Stimulated activated naive CD8-positive, alpha-beta T cell treated with anti-CD3 and anti-CD28 coated beads, Interleukin-15, amount 100 ng/mL, for 72 hours (primary cell): ENCODE results near the gene FZD4.
"Not testable (repeated sequence)": the region's sequence is repeated elsewhere in the genome, so short reads cannot be mapped to it uniquely, and the experiment has no call there.

Experiments used
- ATAC-seq: fragments of 150-1000 bp; cut with Tn5 transposase; 2 replicates; pipeline ENCODE4 v1.10.0; 2021; ENCODE audit warnings: mild to moderate bottlenecking, moderate library complexity
- DNase-seq, 2 donors: peaks; one replicate each; pipeline ENCODE4 v3.0.0; 2021 to 2022
- H3K27ac Mint-ChIP-seq, 2 donors: one replicate each; pipeline ENCODE4 v1.8.0; 2022; ENCODE audit warnings: mild to moderate bottlenecking in 2 of 2, mixed read lengths in 2 of 2, moderate library complexity in 2 of 2
- H3K27me3 Mint-ChIP-seq: one replicate; pipeline ENCODE4 v1.8.0; 2022; ENCODE audit warnings: mixed read lengths
- H3K4me1 Mint-ChIP-seq: one replicate; pipeline ENCODE4 v1.8.0; 2022; ENCODE audit warnings: mild to moderate bottlenecking, mixed read lengths
- H3K4me3 Mint-ChIP-seq, 2 donors: one replicate each; pipeline ENCODE4 v1.8.0; 2022; ENCODE audit warnings: mild to moderate bottlenecking in 2 of 2, mixed read lengths in 2 of 2, moderate library complexity in 1 of 2
- H3K9me3 Mint-ChIP-seq, 2 donors: one replicate each; pipeline ENCODE4 v1.8.0; 2022; ENCODE audit warnings: mixed read lengths in 2 of 2

The FZD4 gene

GRCh38 chr11:86950661-86950995 lies 4.6 kb downstream of the FZD4 start:
- no peak for DNase-seq
- no peak for ATAC-seq
- peaks cover 44% of the 10 kb centered on the region for H3K27me3 Mint-ChIP-seq
- no peak overlapping the region for H3K27ac Mint-ChIP-seq
- no peak overlapping the region for H3K4me3 Mint-ChIP-seq
- H3K9me3 Mint-ChIP-seq, result no peaks in the 10 kb centered on the region
- H3K4me1 Mint-ChIP-seq, result peaks cover 10% of the 10 kb centered on the region

GRCh38 chr11:86949995-86950660 lies 5.1 kb downstream of the FZD4 start:
- no peak for DNase-seq
- no peak for ATAC-seq
- no peak overlapping the region for H3K27ac Mint-ChIP-seq
- peaks cover 40% of the 10 kb centered on the region for H3K27me3 Mint-ChIP-seq
- no peaks in the 10 kb centered on the region for H3K9me3 Mint-ChIP-seq
- no peak overlapping the region for H3K4me3 Mint-ChIP-seq
- H3K4me1 Mint-ChIP-seq, result peaks cover 7% of the 10 kb centered on the region

GRCh38 chr11:86948733-86949132 lies 6.5 kb downstream of the FZD4 start:
- no peaks in the 10 kb centered on the region for H3K4me1 Mint-ChIP-seq
- no peaks in the 10 kb centered on the region for H3K9me3 Mint-ChIP-seq
- H3K27me3 Mint-ChIP-seq, result peaks cover 27% of the 10 kb centered on the region
- H3K4me3 Mint-ChIP-seq, result no peak overlapping the region
- peak overlapping the region in 1 of 2 donors; percentile 55 for H3K27ac Mint-ChIP-seq
- peak; percentile 42 for ATAC-seq
- no peak for DNase-seq

GRCh38 chr11:86947541-86947940 lies 7.7 kb downstream of the FZD4 start:
- H3K4me1 Mint-ChIP-seq, result no peaks in the 10 kb centered on the region
- H3K4me3 Mint-ChIP-seq, result no peak overlapping the region
- no peak for ATAC-seq
- no peak for DNase-seq
- H3K9me3 Mint-ChIP-seq, result no peaks in the 10 kb centered on the region
- H3K27ac Mint-ChIP-seq, result no peak overlapping the region
- H3K27me3 Mint-ChIP-seq, result peaks cover 20% of the 10 kb centered on the region

- H3K4me3 Mint-ChIP-seq, ATAC-seq, DNase-seq, H3K4me1 Mint-ChIP-seq, H3K9me3 Mint-ChIP-seq, H3K27me3 Mint-ChIP-seq, H3K27ac Mint-ChIP-seq: not testable (repeated sequence)
Measured at GRCh38 chr11:86943505-86943904, 11.7 kb downstream of the FZD4 start.

GRCh38 chr11:86941871-86942599 lies 13.2 kb downstream of the FZD4 start:
- Mint-ChIP-seq H3K9me3 (no peaks in the 10 kb centered on the region), H3K4me3 (no peak overlapping the region), H3K27ac (no peak overlapping the region), H3K27me3 (peaks cover 11% of the 10 kb centered on the region), H3K4me1 (no peaks in the 10 kb centered on the region)
- ATAC-seq (no peak), DNase-seq (no peak)

- H3K4me3 Mint-ChIP-seq, result no peak overlapping the region
- peaks cover 11% of the 10 kb centered on the region for H3K27me3 Mint-ChIP-seq
- DNase-seq (no peak), ATAC-seq (no peak)
- no peaks in the 10 kb centered on the region for H3K4me1 Mint-ChIP-seq
- no peaks in the 10 kb centered on the region for H3K9me3 Mint-ChIP-seq
- no peak overlapping the region for H3K27ac Mint-ChIP-seq
Measured at GRCh38 chr11:86941077-86941870, 13.9 kb downstream of the FZD4 start.

GRCh38 chr11:86940122-86940777 lies 14.9 kb downstream of the FZD4 start:
- no peak for DNase-seq
- H3K27ac Mint-ChIP-seq, result peak overlapping the region in 1 of 2 donors; percentile 36
- peaks cover 11% of the 10 kb centered on the region for H3K27me3 Mint-ChIP-seq
- no peak overlapping the region for H3K4me3 Mint-ChIP-seq
- H3K9me3 Mint-ChIP-seq, result no peaks in the 10 kb centered on the region
- no peaks in the 10 kb centered on the region for H3K4me1 Mint-ChIP-seq
- no peak for ATAC-seq

- DNase-seq (no peak), ATAC-seq (no peak)
- H3K9me3 Mint-ChIP-seq, result no peaks in the 10 kb centered on the region
- H3K27ac Mint-ChIP-seq, result no peak overlapping the region
- no peaks in the 10 kb centered on the region for H3K4me1 Mint-ChIP-seq
- H3K27me3 Mint-ChIP-seq, result peaks cover 11% of the 10 kb centered on the region
- H3K4me3 Mint-ChIP-seq, result no peak overlapping the region
Measured at GRCh38 chr11:86938900-86939880, 16.0 kb downstream of the FZD4 start.

- no peak overlapping the region for H3K4me3 Mint-ChIP-seq
- no peaks in the 10 kb centered on the region for H3K9me3 Mint-ChIP-seq
- no peaks in the 10 kb centered on the region for H3K4me1 Mint-ChIP-seq
- H3K27ac Mint-ChIP-seq, result no peak overlapping the region
- DNase-seq, result no peak
- peaks cover 11% of the 10 kb centered on the region for H3K27me3 Mint-ChIP-seq
- peak; percentile 20 for ATAC-seq
Measured at GRCh38 chr11:86938203-86938899, 16.8 kb downstream of the FZD4 start.

GRCh38 chr11:86937193-86937806 lies 17.9 kb downstream of the FZD4 start:
- H3K4me3 Mint-ChIP-seq, H3K4me1 Mint-ChIP-seq, H3K9me3 Mint-ChIP-seq, ATAC-seq, H3K27ac Mint-ChIP-seq, DNase-seq: not testable (repeated sequence)
- H3K27me3 Mint-ChIP-seq, result peaks cover 11% of the 10 kb centered on the region

- H3K27ac Mint-ChIP-seq, result no peak overlapping the region
- no peaks in the 10 kb centered on the region for H3K9me3 Mint-ChIP-seq
- peaks cover 11% of the 10 kb centered on the region for H3K27me3 Mint-ChIP-seq
Measured at GRCh38 chr11:86934926-86935579, 20.1 kb downstream of the FZD4 start.

GRCh38 chr11:86934582-86934900 lies 20.7 kb downstream of the FZD4 start:
- Mint-ChIP-seq H3K4me1 (peaks cover 7% of the 10 kb centered on the region), H3K4me3 (no peak overlapping the region)

More at GRCh38 chr11:86934926-86935579, 20.1 kb downstream of the FZD4 start:
- peaks cover 7% of the 10 kb centered on the region for H3K4me1 Mint-ChIP-seq
- ATAC-seq, result no peak
- no peak for DNase-seq
- no peak overlapping the region for H3K4me3 Mint-ChIP-seq

More at GRCh38 chr11:86934582-86934900, 20.7 kb downstream of the FZD4 start:
- no peaks in the 10 kb centered on the region for H3K9me3 Mint-ChIP-seq
- peaks cover 11% of the 10 kb centered on the region for H3K27me3 Mint-ChIP-seq
- DNase-seq (no peak), ATAC-seq (no peak)
- no peak overlapping the region for H3K27ac Mint-ChIP-seq
